ENCODE results near the gene TJP1. TPM values are rescaled to one million over a fixed set of nuclear protein-coding genes. Genes with fewer than 3 reads are reported as not detected.
"Not testable (repeated sequence)": the region's sequence is repeated elsewhere in the genome, so short reads cannot be mapped to it uniquely, and the experiment has no call there.

The TJP1 gene
- total RNA-seq, 4 donors from 2014 or later = 45.4 to 112 (median 88.3) TPM

GRCh38 chr15:29699791-29700190 lies 122.5 kb downstream of the TJP1 start:
- Histone ChIP-seq H3K9me3 (no peaks in the 10 kb centered on the region), H3K4me1 (no peaks in the 10 kb centered on the region), H3K36me3 (peaks cover 0 to 37% (median 0%) of the 10 kb centered on the region in 3 donors), H3K27ac (no peak overlapping the region), H3K27me3 (no peaks in the 10 kb centered on the region), H3K4me3 (no peak overlapping the region)
- TF ChIP-seq POLR2A (IDR thresholded peaks at IDR 0.05) = no peak
- no peak for TF ChIP-seq CTCF (IDR thresholded peaks at IDR 0.05)
- DNase-seq = no peak

- H3K27ac ChIP-seq = peak overlapping the region in 1 of 4 donors; percentile 26
- TF ChIP-seq POLR2A (IDR thresholded peaks at IDR 0.05) = no peak
- TF ChIP-seq CTCF (IDR thresholded peaks at IDR 0.05) = peak in 1 of 6 experiments; percentile 7
- no peak overlapping the region for H3K4me3 ChIP-seq
- peaks cover 0 to 21% (median 0%) of the 10 kb centered on the region in 3 donors for H3K36me3 ChIP-seq
- no peaks in the 10 kb centered on the region for H3K27me3 ChIP-seq
- no peaks in the 10 kb centered on the region for H3K9me3 ChIP-seq
- H3K4me1 ChIP-seq = no peaks in the 10 kb centered on the region
- DNase-seq = peak in 1 of 3 donors; percentile 76
Observed at GRCh38 chr15:29698030-29698701, 124.1 kb downstream of the TJP1 start.

- H3K4me3 ChIP-seq = no peak overlapping the region
- no peaks in the 10 kb centered on the region for H3K9me3 ChIP-seq
- H3K27me3 ChIP-seq = no peaks in the 10 kb centered on the region
- TF ChIP-seq CTCF (IDR thresholded peaks at IDR 0.05) = no peak
- no peak for TF ChIP-seq POLR2A (IDR thresholded peaks at IDR 0.05)
- H3K4me1 ChIP-seq = no peaks in the 10 kb centered on the region
- H3K36me3 ChIP-seq = peaks cover 0 to 12% (median 0%) of the 10 kb centered on the region in 3 donors
- no peak overlapping the region for H3K27ac ChIP-seq
- no peak for DNase-seq
Observed at GRCh38 chr15:29696950-29697738, 125.1 kb downstream of the TJP1 start.

GRCh38 chr15:29696506-29696905 lies 125.8 kb downstream of the TJP1 start:
- H3K4me3 ChIP-seq, H3K27ac ChIP-seq, H3K9me3 ChIP-seq, H3K27me3 ChIP-seq, H3K4me1 ChIP-seq, DNase-seq: not testable (repeated sequence)
- H3K36me3 ChIP-seq = peaks cover 0 to 12% (median 0%) of the 10 kb centered on the region in 3 donors

GRCh38 chr15:29695489-29696167 lies 126.6 kb downstream of the TJP1 start:
- H3K27ac ChIP-seq = no peak overlapping the region
- H3K4me1 ChIP-seq = no peaks in the 10 kb centered on the region

More at GRCh38 chr15:29695489-29696167, 126.6 kb downstream of the TJP1 start:
- TF ChIP-seq POLR2A (IDR thresholded peaks at IDR 0.05) = no peak
- TF ChIP-seq CTCF (IDR thresholded peaks at IDR 0.05) = no peak
- Histone ChIP-seq H3K4me3 (no peak overlapping the region), H3K9me3 (no peaks in the 10 kb centered on the region), H3K36me3 (peaks cover 0 to 5% (median 0%) of the 10 kb centered on the region in 3 donors), H3K27me3 (no peaks in the 10 kb centered on the region)
- DNase-seq = no peak
